Stimulated activated effector memory CD8-positive, alpha-beta T cell treated with anti-CD3 and anti-CD28 coated beads, Interleukin-12 subunit alpha, Interleukin-12 subunit beta, amount 100 ng/mL, for 72 hours (primary cell): ENCODE results near the gene CLTA.

ENCODE experiments used
- ATAC-seq: fragments of 150-1000 bp; cut with Tn5 transposase; 2 replicates; pipeline ENCODE4 v1.10.0; 2021
- DNase-seq, 2 donors: peaks; one replicate each; pipeline ENCODE4 v3.0.0; 2021 to 2022; ENCODE audit warnings: low spot score in 2 of 2
- H3K27ac Mint-ChIP-seq: one replicate; pipeline ENCODE4 v1.8.0; 2022; ENCODE audit warnings: mild to moderate bottlenecking, mixed read lengths
- H3K36me3 Mint-ChIP-seq: one replicate; pipeline ENCODE4 v1.8.0; 2022; ENCODE audit warnings: mild to moderate bottlenecking, mixed read lengths
- H3K4me1 Mint-ChIP-seq: one replicate; pipeline ENCODE4 v1.8.0; 2022; ENCODE audit warnings: mixed read lengths
- H3K4me3 Mint-ChIP-seq: one replicate; pipeline ENCODE4 v1.8.0; 2022; ENCODE audit warnings: mild to moderate bottlenecking, mixed read lengths
- H3K9me3 Mint-ChIP-seq: one replicate; pipeline ENCODE4 v1.8.0; 2022; ENCODE audit warnings: mixed read lengths

The CLTA gene, protein sequence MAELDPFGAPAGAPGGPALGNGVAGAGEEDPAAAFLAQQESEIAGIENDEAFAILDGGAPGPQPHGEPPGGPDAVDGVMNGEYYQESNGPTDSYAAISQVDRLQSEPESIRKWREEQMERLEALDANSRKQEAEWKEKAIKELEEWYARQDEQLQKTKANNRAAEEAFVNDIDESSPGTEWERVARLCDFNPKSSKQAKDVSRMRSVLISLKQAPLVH

DNA sequence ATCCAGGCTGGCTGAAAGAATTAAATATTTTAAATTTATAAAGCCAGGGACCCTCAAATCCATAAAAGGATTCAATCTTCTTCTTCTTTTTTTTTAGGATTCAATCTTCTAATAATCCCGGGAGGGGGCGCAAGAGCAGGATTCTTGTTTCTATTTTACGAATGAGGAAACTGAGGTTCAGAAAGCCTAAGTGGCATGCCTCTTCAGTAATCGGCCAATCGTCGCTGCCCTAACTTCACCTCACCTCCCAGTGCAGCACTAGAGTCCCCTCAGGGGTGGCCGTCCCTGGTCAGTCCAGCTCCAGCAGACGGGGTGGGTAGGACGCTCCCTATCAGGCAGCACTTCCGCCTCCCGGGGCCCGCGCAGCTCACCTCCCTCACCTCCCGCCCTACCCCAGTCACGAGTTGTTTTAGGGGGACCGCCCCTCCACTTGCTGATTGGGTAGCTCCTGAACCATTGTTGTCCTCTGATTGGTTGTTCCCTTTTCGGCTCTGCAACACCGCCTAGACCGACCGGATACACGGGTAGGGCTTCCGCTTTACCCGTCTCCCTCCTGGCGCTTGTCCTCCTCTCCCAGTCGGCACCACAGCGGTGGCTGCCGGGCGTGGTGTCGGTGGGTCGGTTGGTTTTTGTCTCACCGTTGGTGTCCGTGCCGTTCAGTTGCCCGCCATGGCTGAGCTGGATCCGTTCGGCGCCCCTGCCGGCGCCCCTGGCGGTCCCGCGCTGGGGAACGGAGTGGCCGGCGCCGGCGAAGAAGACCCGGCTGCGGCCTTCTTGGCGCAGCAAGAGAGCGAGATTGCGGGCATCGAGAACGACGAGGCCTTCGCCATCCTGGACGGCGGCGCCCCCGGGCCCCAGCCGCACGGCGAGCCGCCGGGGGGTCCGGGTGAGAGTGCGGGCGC lies at the start of gene CLTA:
CLTA (plus strand) TSS at position 534 of the 902 bp plus-strand sequence; CDS start at position 670, 136 bp downstream.
- Mint-ChIP-seq H3K36me3 (peaks cover 30% of the 10 kb centered on the region), H3K9me3 (no peaks in the 10 kb centered on the region), H3K27ac (peak within 1 kb of the TSS; percentile 95), H3K4me1 (peaks cover 68% of the 10 kb centered on the region), H3K4me3 (peak within 1 kb of the TSS; percentile 92)
- DNase-seq = peak; percentile 79 to 94
- ATAC-seq = peak; percentile 99

DNA sequence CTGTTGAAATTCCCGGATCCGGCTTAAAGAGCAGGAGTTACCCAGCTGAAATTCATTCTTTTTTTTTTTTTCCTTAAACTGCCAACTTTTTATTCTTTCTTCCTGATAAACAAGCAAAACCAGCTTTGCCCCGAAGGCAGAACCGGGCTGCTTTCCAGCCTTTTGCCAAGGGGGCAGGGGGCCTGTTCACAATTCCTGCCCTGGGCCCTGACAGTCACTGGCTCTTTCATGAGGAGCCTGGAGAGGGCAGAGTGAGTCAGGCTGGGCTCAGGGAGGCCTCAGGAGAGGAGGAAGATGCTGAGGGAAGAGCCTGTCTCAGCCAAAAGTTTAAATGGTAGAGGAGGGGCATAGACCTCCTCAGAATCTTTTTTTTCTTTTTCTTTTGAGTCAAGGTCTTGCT lies 49.4 kb upstream of the CLTA start:
- Mint-ChIP-seq H3K36me3 (peaks cover 7% of the 10 kb centered on the region), H3K4me1 (peaks cover 94% of the 10 kb centered on the region), H3K4me3 (peak overlapping the region; percentile 58), H3K9me3 (peaks cover 4% of the 10 kb centered on the region), H3K27ac (peak overlapping the region; percentile 89)
- ATAC-seq (no peak), DNase-seq (no peak)

DNA sequence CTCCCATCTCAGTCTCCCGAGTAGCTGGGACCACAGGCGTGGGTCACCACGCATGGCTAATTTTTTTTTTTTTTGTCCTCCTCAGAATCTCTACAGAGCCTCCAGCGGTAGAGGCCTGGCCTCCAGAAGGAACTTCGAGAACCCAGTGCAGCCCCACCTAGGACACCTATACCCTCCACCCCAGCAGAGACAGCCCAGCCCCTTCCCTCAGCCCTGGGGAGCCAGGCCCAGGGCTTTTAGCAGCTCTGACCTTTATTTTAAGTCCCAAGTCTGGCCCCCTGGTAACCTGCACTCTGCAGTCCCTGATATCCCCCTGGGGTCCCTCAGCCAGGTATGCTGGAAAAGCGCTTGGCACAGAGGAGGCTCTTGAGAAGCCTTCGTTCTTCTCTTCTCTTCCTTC lies 49.0 kb upstream of the CLTA start:
- ATAC-seq = no peak
- H3K4me3 Mint-ChIP-seq = peak overlapping the region; percentile 73
- H3K36me3 Mint-ChIP-seq = peaks cover 7% of the 10 kb centered on the region
- H3K27ac Mint-ChIP-seq = peak overlapping the region; percentile 89
- DNase-seq = no peak
- H3K9me3 Mint-ChIP-seq = peaks cover 4% of the 10 kb centered on the region
- H3K4me1 Mint-ChIP-seq = peaks cover 94% of the 10 kb centered on the region

DNA sequence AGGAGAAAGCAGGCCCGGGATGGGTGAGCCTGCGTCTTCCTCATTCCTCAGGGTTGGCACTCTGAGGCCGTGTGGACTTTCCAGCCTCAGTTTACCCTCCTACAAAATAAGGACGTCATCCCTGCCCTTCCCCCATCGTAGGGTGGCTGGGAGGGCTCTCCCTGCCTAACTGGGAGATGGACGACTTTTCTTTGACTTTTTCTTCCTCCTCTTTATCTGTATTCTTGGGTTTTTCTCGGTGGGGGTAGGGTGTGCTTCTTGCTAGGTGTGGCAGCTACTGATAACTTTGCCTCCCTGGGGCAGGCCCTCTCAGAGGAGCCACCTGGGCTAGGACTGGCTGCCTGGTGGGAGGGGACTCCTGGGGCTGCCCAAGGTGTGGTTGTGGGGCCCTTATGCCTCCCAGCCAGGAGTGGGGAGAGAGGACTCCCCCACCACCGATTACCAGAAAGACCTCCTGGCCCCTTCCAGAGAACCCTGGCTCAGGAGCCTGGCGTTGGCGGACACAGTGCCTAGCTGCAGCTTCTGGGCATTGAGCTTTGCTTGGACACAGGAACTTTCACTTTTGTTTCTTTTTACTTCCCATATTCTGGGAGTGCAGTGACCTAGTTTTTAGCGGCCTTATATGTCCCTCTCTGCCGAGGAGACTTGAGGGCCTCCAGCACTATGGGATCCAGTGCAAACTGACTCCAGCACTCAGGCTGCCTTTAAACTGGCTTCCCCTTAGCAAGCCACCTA lies 48.0 kb upstream of the CLTA start:
- H3K4me3 Mint-ChIP-seq = peak overlapping the region; percentile 73
- peaks cover 95% of the 10 kb centered on the region for H3K4me1 Mint-ChIP-seq
- H3K27ac Mint-ChIP-seq = peak overlapping the region; percentile 89
- DNase-seq = no peak
- no peak for ATAC-seq
- peaks cover 4% of the 10 kb centered on the region for H3K9me3 Mint-ChIP-seq
- H3K36me3 Mint-ChIP-seq = peaks cover 6% of the 10 kb centered on the region

DNA sequence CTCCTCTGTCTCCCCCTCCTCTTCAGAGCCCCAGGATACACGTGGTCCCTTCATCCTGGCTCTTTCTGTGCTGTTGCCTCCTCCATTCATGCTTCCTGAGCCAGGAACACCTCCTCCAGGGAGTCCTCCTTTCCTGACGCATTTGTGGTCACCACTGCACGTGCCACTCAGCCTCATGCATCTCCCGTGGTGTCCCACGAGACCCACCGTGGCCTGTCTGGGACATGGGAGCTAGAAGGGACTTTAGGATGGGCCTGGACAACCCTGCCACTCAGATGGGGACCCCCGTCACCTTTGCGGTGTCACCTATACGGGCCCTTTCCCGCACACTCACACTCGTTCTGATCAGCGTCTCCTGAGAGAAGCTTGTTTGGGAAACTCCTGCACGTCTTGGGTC lies 47.5 kb upstream of the CLTA start:
- DNase-seq (no peak), ATAC-seq (no peak)
- H3K36me3 Mint-ChIP-seq = peaks cover 6% of the 10 kb centered on the region
- peaks cover 4% of the 10 kb centered on the region for H3K9me3 Mint-ChIP-seq
- H3K4me3 Mint-ChIP-seq = peak overlapping the region; percentile 73
- peaks cover 95% of the 10 kb centered on the region for H3K4me1 Mint-ChIP-seq
- H3K27ac Mint-ChIP-seq = peak overlapping the region; percentile 89

DNA sequence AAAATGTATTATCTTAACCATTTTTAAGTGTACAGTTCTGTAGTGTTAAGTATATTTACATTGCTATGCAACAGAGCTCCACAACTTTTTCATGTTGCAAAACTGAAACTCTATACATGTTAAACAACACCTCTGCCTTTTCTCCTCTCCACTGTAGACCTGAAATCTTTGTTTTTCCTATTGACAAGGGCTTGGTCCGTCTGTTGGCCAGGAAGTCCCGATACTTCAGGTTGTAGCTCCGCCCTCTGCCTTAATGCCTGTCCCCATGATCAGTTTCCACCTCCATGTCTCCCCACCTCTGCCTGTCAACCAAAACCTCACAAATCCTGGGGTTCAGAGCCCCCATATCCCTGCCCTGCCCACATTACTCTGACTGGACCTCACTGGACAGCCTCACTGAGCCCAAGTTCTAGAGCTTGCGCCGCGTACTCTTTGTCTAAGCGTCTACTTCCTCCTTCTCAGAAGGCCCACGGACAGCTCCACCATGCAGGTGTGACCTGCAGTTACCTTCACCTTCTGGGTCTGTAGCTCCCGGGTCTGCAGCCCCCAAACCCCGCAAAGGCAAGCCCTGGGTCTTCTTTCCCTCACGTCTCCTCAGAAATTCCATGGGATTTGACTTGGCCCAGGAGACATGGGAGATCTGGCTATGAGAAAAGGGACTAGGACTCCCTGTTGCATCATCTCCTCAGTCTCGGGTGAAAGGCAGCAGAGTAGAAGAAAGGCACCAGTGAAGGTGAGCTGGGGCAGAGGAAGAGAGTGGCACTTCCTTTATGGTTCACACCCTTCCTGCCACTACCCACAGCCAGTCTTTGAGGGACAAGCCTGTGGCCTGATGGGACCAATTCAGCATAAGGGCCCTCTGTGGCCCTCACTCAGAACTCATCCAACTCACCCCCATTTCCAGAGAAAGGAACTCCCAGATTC lies 46.1 kb upstream of the CLTA start:
- no peak for DNase-seq
- H3K36me3 Mint-ChIP-seq = peaks cover 6% of the 10 kb centered on the region
- peak; percentile 57 for ATAC-seq
- peak overlapping the region; percentile 89 for H3K27ac Mint-ChIP-seq
- peak overlapping the region; percentile 73 for H3K4me3 Mint-ChIP-seq
- H3K9me3 Mint-ChIP-seq = peaks cover 4% of the 10 kb centered on the region
- H3K4me1 Mint-ChIP-seq = peaks cover 92% of the 10 kb centered on the region

DNA sequence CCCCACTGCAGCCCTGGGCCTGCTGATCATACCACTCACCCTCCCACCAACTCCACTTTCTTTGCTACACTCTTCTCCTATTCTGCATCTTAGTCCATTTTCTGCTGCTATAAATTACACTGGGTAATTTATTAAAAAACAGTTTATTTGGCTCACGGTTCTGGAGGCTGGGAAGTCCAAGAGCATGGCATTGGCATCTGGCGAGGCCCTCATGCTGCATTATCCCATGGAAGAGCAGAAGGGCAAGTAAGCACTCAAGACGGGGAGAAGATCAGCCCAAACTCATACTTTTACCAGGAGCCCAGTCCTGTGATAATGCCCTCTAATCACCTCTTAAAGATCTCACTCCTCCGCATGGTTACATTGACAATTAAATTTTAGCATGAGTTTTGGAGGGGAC lies 44.8 kb upstream of the CLTA start:
- H3K36me3 Mint-ChIP-seq = peaks cover 6% of the 10 kb centered on the region
- H3K4me3 Mint-ChIP-seq = no peak overlapping the region
- H3K27ac Mint-ChIP-seq = no peak overlapping the region
- no peak for DNase-seq
- peaks cover 92% of the 10 kb centered on the region for H3K4me1 Mint-ChIP-seq
- ATAC-seq = no peak
- H3K9me3 Mint-ChIP-seq = peaks cover 4% of the 10 kb centered on the region

DNA sequence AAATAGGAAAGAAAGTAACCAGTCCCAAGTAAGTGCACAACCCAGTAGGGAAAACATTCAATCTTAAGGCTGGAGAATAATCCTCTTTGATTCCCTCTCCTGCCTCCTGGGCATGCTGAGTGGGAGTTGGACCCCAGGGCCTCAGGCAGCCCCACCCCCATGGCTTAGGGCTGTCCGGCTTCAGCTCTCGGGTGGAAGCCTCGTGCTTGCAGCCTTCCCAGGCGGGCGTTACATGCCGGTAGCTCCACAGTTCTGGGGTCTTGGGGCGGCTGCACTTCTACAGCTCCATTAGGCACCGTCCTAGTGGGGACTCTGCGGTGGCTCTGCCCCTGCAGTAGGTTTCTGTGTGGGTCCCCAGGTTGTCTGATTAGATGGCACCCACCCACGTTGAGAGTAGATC lies 44.1 kb upstream of the CLTA start:
- Mint-ChIP-seq H3K4me3 (no peak overlapping the region), H3K4me1 (peaks cover 92% of the 10 kb centered on the region), H3K9me3 (peaks cover 4% of the 10 kb centered on the region), H3K36me3 (peaks cover 7% of the 10 kb centered on the region), H3K27ac (no peak overlapping the region)
- ATAC-seq (no peak), DNase-seq (no peak)

DNA sequence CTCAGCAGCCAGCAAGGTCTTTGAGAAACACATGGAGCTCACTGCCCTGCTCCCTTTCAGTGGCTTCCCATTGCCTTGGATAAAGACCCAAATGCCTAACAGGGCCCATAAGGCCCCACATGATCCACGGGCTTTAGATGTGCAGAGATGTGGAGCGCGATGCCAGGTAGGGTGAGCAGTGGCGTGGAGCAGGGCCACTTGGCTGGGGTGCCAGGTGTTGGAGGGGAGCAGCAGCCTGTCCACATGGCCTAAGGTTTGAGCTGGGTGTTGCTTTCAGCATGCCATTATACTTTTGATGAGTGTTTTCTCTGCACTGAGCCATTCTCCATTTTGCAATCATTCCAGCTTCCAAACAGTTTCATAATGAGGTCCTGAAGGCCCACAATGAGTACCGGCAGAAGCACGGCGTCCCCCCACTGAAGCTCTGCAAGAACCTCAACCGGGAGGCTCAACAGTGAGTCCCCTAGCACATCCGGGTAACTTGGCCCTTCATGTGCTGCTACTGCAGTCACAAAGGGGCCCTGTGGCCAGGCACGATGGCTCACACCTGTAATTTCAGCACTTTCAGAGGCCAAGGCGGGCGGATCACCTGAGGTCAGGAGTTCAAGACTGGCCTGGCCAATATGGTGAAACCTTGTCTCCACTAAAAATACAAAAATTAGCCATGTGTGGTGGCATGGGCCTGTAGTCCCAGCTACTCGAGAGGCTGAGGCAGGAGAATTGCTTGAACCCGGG lies 43.1 kb upstream of the CLTA start:
- no peak overlapping the region for H3K27ac Mint-ChIP-seq
- peaks cover 4% of the 10 kb centered on the region for H3K9me3 Mint-ChIP-seq
- peaks cover 89% of the 10 kb centered on the region for H3K4me1 Mint-ChIP-seq
- DNase-seq = no peak
- ATAC-seq = no peak
- peaks cover 15% of the 10 kb centered on the region for H3K36me3 Mint-ChIP-seq
- peak overlapping the region; percentile 39 for H3K4me3 Mint-ChIP-seq

DNA sequence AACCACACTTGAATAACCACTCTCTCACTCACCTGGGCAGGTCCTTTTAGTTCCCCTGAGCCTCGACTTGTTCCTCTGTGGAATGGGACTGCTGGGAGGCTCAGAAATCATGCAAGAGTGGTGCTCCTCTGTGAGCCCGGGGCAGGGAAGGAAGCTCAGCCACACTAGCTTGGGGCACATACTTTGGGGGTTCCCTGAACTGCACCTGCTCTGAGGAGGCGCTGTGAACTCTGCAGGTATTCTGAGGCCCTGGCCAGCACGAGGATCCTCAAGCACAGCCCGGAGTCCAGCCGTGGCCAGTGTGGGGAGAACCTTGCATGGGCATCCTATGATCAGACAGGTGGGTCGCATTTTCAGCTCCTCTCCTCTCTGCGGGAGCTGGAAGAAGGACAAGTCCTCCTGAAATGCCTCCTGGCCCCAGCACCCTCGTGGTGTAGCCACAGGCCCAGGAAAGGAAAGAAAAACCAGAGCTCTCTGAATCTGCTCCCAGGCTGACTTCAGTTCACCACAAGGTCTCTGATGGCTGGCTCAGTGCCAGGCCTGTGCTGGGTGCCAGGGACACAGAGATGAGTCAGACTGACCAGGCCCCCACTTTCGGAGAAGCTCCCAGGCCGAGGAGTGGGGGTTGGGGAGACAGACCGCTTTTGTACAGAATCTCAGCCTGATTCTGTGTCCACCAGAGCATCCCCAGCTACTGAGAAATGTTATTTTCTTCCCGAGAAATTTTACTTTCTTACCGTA lies 42.2 kb upstream of the CLTA start:
- Mint-ChIP-seq H3K36me3 (peaks cover 19% of the 10 kb centered on the region), H3K4me1 (peaks cover 87% of the 10 kb centered on the region), H3K9me3 (peaks cover 4% of the 10 kb centered on the region), H3K27ac (no peak overlapping the region), H3K4me3 (peak overlapping the region; percentile 39)
- peak; percentile 72 to 91 for DNase-seq
- ATAC-seq = peak; percentile 72

DNA sequence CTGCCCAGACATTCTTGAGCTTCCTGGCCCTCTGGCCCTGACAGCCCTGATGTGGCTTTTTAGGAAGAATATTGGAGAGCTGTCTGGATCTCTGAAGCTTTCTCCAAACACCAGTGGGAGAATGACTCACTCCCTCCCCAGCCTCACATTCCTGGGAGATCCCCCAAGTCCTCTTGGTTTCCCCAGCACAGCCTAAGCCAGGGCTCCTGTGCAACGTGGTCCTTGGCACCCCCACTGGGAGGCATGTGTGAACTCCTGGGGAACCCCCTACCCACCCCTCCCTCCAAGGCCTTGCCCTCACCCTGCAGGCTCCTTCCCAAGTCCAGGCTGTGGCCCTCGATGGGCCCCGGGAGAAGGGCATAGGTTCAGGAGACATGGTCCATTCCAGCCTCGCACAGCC lies 41.5 kb upstream of the CLTA start:
- no peak for DNase-seq
- no peak for ATAC-seq
- peak overlapping the region; percentile 39 for H3K4me3 Mint-ChIP-seq
- peaks cover 4% of the 10 kb centered on the region for H3K9me3 Mint-ChIP-seq
- H3K4me1 Mint-ChIP-seq = peaks cover 87% of the 10 kb centered on the region
- H3K27ac Mint-ChIP-seq = no peak overlapping the region
- H3K36me3 Mint-ChIP-seq = peaks cover 22% of the 10 kb centered on the region

DNA sequence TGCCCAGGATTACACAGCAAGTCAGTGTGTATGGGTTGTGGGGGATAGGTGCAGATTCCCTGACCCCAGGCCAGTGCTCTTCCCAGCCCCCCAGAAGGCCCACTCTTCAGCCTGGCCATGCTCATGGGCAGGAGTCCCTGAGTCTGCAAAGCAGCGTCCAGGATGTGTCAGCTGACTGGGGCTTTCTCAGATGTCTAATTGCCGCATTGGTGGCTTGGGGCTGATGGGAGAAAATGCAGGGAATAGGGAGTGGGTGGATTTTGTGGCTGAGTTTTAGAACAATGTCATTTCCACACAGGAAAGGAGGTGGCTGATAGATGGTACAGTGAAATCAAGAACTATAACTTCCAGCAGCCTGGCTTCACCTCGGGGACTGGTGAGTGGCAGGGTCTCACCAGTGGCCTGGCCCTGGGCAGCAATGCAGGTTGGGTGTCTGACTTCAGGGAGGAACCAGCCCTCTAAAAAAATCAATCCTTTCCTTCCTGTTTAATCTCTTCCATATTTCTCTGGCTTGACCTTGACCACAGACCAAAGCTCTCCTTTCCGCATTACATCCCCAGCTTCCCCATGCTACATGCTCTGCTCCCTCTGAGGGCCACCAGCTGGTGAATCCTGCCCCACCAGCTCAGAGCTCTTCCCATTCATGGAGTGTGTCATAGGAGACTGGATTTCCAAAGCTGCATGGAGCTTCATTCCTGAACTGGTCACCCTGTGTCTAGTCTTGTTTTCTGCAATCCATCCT lies 40.0 kb upstream of the CLTA start:
- peaks cover 79% of the 10 kb centered on the region for H3K4me1 Mint-ChIP-seq
- no peak for ATAC-seq

More for the DNA sequence above, 40.0 kb upstream of the CLTA start:
- H3K4me3 Mint-ChIP-seq = peak overlapping the region; percentile 75
- peaks cover 37% of the 10 kb centered on the region for H3K36me3 Mint-ChIP-seq
- H3K27ac Mint-ChIP-seq = peak overlapping the region; percentile 95
- DNase-seq = no peak
- no peaks in the 10 kb centered on the region for H3K9me3 Mint-ChIP-seq
